ENCODE data around the gene LTA4H.

The LTA4H gene

DNA sequence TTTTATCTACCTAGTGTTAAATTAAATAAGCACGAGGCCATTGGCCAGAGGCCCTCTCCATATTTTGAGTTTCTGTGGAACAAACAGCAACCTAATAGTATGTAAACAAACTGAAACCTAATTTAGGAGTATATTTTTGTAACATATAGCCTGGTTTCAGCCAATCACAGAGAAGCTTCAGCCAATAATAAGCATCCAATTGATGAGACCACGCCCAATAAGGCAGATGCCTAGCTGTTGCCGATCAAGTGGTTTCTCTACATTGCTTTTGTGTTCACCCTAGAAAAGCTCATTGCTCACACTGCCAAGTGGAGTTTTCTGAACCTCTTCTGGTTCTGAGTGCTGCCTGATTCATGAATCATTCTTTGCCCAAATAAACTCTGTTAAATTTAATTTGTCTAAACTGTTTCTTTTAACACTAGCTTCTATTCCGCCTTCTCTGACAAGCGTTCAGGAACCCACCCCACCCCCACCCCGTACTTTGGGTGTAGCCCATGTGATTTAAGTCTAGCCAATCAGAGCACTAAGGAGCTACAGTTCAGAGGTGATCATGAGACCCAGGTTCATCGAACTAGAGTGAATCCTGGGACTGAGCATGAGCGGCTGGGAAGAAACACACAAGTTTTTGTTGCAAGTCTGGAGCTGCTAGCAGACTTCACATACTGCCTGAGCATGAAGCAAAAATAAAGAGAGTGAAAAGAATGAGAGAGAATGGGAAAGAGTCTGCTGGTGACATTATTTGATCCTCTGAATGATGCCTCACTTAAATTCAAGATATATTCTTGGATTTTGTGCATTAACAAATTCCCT lies 21.5 kb upstream of the LTA4H start:
- DNase-seq, result no peak

DNA sequence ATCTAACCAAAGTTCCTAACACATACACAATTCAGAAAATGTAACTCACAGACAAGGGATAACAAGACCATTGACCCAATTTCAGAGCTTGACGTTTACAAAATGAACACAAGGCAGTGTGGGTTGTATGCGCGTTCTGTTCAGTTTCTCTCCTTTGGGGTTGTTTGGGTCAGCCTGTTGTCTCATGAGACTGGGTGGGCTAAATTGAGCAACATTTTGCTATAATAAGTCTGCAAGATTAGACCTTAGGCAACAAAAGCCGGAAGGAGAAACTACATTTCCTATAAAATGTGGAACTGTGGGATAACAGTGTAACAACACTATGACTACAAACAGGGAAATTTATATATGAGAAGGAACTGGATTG lies 18.8 kb upstream of the LTA4H start:
- no peak for DNase-seq

GRCh38 chr12:96053476-96054243 lies 18.3 kb upstream of the LTA4H start:
- DNase-seq, result no peak

DNA sequence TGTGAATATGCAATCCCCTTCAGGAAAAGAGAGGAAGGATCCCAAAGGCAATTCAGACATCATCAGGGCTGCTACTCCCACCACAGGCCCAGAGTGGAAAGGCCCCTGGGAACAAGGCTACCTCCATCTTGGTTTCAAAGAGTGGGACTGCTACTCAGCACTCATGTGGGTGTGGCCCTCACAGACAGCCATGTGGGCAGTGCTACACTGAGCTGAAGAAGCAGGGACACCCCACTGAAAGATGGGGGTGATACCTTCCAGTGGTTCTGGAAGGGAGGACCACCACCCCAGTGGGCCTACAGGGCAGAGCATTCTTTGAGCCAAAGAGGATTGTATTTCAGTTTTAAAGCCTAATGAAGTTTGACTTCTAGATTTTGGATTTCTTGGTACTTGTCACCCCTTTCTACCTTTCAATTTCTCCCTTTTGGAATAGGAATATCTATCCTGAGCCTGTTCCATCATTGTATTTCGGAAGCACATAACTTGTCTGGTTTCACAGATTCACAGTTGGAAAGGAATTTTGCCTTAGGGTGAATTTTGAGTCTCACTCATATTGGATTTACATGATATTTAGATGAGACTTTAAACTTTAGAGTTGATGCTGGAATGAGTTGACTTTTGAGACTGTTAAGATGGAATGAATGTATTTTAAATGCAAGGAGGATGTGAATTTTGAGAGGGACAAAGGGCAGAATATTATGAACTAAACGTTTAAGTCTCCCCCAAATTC lies 16.5 kb upstream of the LTA4H start:
- no peak for DNase-seq

GRCh38 chr12:96050139-96050538 lies 14.8 kb upstream of the LTA4H start:
- DNase-seq, result no peak

- DNase-seq, result no peak
Observed at GRCh38 chr12:96049101-96049500, 13.7 kb upstream of the LTA4H start.

DNA sequence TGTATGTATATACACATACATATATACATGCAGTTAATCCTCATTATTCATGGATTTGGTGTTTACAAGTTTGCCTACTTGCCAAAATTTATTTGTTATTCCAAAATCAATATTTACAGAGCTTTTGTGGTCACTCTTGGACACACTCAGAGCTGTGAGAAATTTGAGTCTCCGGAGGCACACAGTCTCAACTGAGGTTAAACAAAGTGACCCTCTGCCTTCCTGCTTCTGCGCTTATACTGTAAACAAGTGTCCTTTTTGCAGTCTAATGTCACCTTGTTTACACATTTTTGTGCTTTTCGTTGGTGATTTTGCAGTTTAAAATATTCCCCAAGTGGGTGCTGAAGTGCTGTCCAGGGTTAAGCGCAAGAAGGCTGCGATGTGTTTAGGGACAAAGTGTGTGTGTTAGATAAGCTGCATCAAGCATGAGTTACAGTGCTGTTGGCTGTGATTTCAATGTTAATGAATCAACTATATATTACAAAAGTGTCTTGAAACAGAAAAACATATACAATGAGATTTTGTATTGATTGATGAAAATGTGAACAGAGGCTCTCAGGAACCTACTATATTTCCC lies 13.1 kb upstream of the LTA4H start:
- DNase-seq, result no peak

DNA sequence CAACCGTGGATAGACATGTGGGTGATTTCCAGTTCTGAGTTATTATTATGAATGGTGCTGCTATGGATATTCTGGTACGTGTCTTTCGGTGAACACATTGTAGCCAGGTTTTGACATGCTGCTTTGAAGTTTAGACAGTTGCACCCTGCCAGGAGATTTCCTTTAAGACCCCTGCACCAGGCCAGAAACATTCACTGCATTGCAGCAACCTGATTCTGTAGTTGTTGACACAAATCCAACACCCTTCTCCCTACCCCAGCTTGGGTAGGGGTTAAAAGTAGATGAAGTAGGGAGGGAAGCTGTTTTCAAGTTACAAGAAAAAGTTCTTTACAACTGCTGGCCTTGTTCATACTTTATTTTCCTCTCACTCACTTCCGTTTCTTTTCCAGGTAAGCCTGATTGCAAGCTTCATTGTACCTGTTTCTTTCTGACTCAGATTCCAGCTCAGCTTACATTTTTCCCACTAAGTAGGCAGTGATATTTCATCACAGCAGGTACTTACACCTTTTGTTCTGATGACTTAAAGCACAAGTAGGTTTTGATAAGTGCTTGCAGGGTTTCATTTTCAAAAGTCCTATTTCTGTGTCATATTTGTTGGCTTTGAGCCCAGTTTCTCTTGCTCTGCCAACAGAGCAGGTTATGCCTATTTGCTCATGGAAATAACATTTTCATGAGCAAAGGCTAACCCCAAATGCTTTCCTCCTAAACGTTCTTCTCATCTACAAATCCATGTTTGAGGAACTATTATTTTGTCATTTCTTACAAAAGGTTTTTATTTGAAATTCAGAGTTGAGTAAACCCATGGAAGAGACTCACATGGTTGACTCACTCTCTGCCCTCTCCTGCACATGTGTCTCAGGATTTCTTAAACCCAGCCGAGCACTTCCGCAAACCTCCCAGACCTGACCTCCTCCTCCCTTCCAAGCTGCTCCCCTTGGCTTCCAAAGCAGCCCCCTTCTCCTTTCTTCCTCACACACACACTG lies 12.1 kb upstream of the LTA4H start:
- DNase-seq, result peak; percentile 85

DNA sequence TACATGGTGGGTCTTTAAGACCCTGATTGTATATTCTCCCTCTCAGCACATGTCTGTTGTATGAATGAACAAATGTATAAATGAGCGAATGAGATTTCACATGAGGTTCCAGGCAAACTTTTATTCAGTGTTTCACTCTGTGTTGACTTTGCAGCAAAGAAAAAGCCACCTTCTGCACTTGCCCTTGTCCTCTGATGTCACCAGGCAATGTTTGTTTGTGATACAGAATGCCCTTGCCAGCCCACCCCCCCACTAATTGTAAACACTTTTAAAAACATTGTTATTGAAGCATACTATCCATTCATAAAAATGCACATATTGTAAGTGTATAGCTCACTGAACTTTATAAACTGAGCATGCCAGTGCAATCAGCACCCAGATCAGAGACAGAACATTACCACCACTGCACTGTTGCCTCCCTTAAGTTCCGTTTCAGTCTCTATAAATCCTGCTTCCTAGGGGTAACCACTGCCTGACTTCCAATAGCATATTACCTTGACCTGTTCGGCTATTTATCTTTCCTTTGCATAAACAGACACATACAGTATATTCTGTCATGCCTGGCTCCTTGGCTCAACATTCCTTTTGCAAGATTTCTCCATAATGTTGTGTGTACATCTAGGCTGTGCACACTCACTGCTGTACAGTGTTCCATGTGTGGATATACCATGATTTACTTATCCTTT lies 11.3 kb upstream of the LTA4H start:
- no peak for DNase-seq

DNA sequence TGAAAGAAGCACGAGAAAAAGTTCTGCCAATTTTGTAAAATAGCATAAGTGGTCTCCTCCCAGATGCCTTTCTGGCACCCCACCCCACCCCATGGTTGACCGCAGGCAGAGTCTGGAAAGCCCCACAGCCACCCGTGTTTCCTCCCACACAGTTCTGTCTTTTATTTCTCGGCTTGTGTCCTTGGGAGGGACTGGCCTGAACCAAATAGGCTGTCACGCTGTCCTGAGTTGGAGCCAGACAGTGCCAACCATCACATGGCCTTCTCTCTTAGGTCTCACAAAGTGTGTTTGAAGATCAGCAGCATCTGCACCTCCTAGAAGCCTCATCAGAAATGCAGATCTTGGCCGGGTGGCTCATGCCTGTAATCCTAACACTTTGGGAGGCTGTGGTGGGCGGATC lies 10.2 kb upstream of the LTA4H start:
- no peak for DNase-seq

DNA sequence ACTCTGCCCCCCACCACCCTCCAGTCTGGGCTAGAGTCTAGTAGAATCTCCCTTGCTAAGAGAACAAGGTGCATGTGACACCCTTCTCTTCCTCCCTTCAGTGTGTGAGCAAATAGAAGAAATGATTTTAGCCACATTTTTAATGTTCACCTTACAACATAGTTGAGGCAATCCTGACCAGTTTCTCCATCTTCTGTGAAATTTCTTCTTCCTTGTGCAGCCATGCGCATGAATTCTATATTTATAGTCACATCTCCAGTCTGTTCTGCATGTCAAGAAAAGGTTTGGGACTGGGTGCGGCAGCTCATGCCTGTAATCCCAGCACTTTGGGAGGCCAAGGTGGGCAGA lies 9.5 kb upstream of the LTA4H start:
- no peak for DNase-seq

- no peak for DNase-seq
Observed at GRCh38 chr12:96044017-96044942, 8.9 kb upstream of the LTA4H start.

- DNase-seq, result no peak
Observed at GRCh38 chr12:96041181-96041580, 5.8 kb upstream of the LTA4H start.

DNA sequence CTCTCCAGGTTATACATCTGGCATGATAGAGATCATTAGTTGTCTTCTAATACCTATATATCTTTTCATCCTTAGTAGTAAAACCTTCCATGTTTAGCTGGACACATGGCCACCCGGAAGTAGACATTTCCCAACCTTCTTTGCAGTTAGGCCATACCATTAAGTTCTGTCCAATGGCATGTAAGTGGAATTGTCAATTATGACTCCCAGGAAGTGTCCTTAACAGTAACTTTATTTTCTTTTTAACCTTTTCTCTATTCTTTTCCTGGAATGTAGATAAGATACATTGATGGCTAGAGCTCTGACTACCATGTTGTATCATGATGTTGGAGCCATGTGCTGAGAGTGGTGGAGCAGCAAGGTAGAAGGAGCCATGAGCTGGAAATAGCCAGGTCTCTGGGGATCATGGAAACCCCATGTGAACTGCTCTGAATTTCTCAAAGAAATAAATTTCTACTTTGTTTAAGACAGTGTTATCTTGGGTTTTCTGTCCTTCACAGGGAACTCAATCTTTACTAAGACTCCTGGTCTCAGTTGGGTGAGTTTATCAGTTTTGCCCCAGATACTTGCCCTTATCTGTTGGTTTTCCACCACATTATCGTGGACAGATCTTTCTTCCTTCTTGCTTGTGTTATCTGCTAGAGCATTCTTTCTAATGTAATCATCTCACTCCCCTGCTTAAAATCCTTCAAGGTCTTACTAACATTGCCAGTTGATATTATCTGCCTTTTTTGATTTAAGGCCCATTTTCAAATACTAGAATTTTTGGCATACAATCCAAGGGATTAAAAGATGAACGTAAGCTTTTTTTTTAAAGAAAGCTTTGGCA lies 5.1 kb upstream of the LTA4H start:
- DNase-seq, result no peak

- no peak for DNase-seq
Observed at GRCh38 chr12:96039516-96039915, 4.1 kb upstream of the LTA4H start.

DNA sequence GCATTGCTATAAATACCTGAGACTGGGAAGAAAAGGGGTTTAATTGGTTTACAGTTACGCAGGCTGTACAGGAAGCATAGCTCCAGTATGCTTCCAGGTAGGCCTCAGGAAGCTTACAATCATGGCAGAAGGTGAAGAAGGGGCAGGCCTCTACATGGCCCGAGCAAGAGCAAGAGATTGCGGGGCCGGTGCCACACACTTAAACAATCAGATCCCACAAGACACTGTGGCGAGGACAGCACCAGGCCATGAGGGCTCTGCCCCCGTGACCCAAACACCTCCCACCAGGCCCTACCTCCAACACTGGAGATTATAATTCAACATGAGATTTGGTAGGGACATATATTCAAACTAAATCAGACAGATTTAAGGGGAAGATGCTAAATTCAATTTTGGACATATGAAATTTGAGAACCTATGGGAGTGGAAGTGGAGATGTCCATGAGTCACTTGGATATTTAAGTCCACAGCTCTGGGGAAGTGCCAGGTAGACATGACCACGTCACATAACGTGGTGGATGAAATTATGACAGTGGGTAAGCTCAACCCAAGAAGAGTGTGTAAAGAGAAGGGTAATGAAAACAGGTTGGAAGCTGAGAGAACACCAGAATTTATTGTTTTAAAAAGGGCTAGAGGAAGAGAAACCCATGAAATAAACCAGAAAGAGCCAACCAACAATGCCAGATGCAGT lies 1.5 kb upstream of the LTA4H start:
- DNase-seq, result no peak

DNA sequence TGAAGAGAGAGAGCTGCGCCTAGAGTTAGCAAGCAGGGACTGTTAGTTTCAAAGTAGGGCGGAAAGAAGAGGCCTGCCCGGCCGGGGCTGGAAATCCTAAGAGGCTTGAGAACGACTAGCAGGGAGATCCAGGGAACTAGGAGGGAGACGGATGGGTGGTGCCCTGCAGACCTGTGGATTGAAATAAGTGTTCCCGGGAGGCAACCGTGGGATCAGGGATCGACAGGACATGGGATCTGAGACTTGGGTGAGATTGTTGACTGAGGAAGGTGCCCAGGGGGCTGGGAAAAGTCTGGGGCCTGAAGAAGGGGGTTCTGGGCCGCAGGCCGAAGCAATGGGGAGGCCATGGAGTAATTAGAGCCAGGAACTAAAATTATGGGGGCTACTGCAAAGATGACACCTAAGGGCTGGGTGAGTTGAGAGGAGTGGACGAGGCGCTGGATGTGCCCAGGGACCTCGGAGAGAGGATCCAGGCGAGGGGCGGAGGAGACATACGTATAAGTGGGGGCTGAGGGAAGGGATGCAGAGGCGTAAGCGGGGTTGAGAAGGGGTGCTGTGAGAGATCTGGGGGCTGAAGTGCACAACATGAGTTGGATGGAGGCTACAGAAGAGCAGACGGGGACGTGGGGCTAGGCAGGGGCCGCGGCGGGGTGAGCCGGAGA lies 635 bp downstream of the LTA4H start:
- no peak for DNase-seq

Measured in activated CD4-positive, alpha-beta T cell treated with anti-CD3 and anti-CD28 coated beads, Interleukin-2, amount 50 U/mL, for 16 hours (primary cell).